Prostate gland (tissue), 2 donors: ENCODE data around the gene CMTM4.

Experiments
- POLR2AphosphoS5 ChIP-seq: sonication (generic); formaldehyde crosslinking; IDR thresholded peaks from one replicate; pipeline ENCODE4 v1.6.1; 2017; ENCODE audit warnings: antibody characterized with exemption
- TF ChIP-seq, protein P1 (sequence below), 4 experiments: fragments of 200-600 bp in 2 of 4; fragments of 450-650 bp in 2 of 4; sonication (generic) in 2 of 4; IDR thresholded peaks; 1 replicate in 3 of 4; 2 replicates in 1 of 4; pipeline ENCODE4 v1.5.1; 2016 to 2019; ENCODE audit warnings: antibody characterized with exemption in 4 of 4, mild to moderate bottlenecking in 2 of 4, moderate library complexity in 2 of 4

- TF ChIP-seq, protein P1, sequence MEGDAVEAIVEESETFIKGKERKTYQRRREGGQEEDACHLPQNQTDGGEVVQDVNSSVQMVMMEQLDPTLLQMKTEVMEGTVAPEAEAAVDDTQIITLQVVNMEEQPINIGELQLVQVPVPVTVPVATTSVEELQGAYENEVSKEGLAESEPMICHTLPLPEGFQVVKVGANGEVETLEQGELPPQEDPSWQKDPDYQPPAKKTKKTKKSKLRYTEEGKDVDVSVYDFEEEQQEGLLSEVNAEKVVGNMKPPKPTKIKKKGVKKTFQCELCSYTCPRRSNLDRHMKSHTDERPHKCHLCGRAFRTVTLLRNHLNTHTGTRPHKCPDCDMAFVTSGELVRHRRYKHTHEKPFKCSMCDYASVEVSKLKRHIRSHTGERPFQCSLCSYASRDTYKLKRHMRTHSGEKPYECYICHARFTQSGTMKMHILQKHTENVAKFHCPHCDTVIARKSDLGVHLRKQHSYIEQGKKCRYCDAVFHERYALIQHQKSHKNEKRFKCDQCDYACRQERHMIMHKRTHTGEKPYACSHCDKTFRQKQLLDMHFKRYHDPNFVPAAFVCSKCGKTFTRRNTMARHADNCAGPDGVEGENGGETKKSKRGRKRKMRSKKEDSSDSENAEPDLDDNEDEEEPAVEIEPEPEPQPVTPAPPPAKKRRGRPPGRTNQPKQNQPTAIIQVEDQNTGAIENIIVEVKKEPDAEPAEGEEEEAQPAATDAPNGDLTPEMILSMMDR (IDR thresholded peaks at IDR 0.05) = no peak
- TF ChIP-seq POLR2AphosphoS5 = no peak
Observed at GRCh38 chr16:66574081-66574480, 122.5 kb downstream of the CMTM4 start.
